ENCODE results near the gene CLIC1.

DNA sequence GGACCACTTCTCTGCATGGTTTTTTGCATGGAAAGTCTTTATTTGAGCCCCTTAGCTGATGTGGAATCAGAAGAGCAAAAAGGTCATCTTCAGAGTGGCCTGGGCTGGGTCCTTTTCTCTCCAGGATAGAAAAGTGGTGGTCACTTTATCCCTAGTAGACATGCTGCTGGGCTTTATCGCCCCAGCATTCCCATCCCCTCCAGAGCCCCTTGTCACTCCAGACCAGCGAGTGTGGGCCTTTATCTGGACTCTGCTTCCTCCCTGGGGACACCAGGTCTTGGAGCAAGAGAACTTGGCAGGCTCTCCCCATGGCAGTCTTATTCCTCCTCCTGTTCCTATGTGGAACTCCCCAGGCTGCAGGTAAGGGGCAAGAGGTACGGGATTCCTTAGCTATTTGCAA is 29.7 kb downstream of the CLIC1 start, which contains the start of gene LY6G6F:
- TF ChIP-seq, protein P1, sequence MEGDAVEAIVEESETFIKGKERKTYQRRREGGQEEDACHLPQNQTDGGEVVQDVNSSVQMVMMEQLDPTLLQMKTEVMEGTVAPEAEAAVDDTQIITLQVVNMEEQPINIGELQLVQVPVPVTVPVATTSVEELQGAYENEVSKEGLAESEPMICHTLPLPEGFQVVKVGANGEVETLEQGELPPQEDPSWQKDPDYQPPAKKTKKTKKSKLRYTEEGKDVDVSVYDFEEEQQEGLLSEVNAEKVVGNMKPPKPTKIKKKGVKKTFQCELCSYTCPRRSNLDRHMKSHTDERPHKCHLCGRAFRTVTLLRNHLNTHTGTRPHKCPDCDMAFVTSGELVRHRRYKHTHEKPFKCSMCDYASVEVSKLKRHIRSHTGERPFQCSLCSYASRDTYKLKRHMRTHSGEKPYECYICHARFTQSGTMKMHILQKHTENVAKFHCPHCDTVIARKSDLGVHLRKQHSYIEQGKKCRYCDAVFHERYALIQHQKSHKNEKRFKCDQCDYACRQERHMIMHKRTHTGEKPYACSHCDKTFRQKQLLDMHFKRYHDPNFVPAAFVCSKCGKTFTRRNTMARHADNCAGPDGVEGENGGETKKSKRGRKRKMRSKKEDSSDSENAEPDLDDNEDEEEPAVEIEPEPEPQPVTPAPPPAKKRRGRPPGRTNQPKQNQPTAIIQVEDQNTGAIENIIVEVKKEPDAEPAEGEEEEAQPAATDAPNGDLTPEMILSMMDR (conservative IDR thresholded peaks at IDR 0.05 in 1 of 2, IDR thresholded peaks at IDR 0.05 in 1 of 2; ENCODE audit: extremely low read depth in 1 of 2, insufficient read depth in 1 of 2, low read depth in 1 of 2, low read length in 2 of 2) = no peak
- TF ChIP-seq EZH2 (IDR thresholded peaks at IDR 0.05; ENCODE audit: borderline replicate concordance, low read length) = no peak

Data from mammary epithelial cell (primary cell).